K562 (cell line): Measurements from ENCODE around the gene NFIC. TPM values are rescaled to one million over a fixed set of nuclear protein-coding genes. Genes with fewer than 3 reads are reported as not detected.

ENCODE experiments used
- BHLHE40 ChIP-seq: IDR thresholded peaks from 2 replicates; pipeline ENCODE4 v1.6.1; 2011; ENCODE audit warnings: low read length, improper control_type of control experiment
- BRD4 ChIP-seq: fragments of 200-600 bp; sonication (generic); IDR thresholded peaks from 2 replicates; pipeline ENCODE4 v1.6.1; 2017; ENCODE audit warnings: inconsistent platforms
- DMBX1 ChIP-seq: fragments of 250-450 bp; sonication (Bioruptor Pico); IDR thresholded peaks from 2 replicates; pipeline ENCODE4 v1.8.0; 2022; ENCODE audit warnings: inconsistent platforms, mild to moderate bottlenecking, moderate library complexity, borderline replicate concordance
- ELF1 ChIP-seq: fragments of 200-800 bp; sonication (Bioruptor generic); IDR thresholded peaks from 2 replicates; pipeline ENCODE4 v1.6.1; 2016; ENCODE audit warnings: missing genetic modification characterization, missing compliant biosample characterization
- FOXK1 ChIP-seq: sonication (generic); formaldehyde crosslinking; IDR thresholded peaks from 2 replicates; pipeline ENCODE4 v1.8.0; 2022; ENCODE audit warnings: missing genetic modification reagents, mild to moderate bottlenecking, borderline replicate concordance
- HES1 ChIP-seq: fragments of 450-650 bp; IDR thresholded peaks from 2 replicates; pipeline ENCODE4 v1.6.1; 2016; ENCODE audit warnings: low read depth, mild to moderate bottlenecking, moderate library complexity
- HNRNPUL1 ChIP-seq: fragments of 200-400 bp; formaldehyde crosslinking; IDR thresholded peaks from 2 replicates; pipeline ENCODE4 v1.6.1; 2017; ENCODE audit warnings: low read length
- RCOR1 ChIP-seq, 2 experiments: IDR thresholded peaks; 2 replicates each; pipeline ENCODE4 v1.6.1; 2012; ENCODE audit warnings: low read depth in 2 of 2, low read length in 2 of 2, borderline replicate concordance in 1 of 2, improper control_type of control experiment in 1 of 2
- SMAD4 ChIP-seq: fragments of 250-450 bp; sonication (Bioruptor Pico); conservative IDR thresholded peaks from 2 replicates; pipeline ENCODE4 v1.8.0; 2021; ENCODE audit warnings: inconsistent platforms, mild to moderate bottlenecking, moderate library complexity
- SP2 ChIP-seq: IDR thresholded peaks from 2 replicates; pipeline ENCODE4 v1.6.1; 2011; ENCODE audit warnings: mild to moderate bottlenecking, low read depth, low read length, moderate library complexity; ENCODE audit not compliant: poor library complexity, severe bottlenecking; ENCODE audit errors: extremely low read depth
- ZBTB7A ChIP-seq: IDR thresholded peaks from 2 replicates; pipeline ENCODE4 v1.6.1; 2011; ENCODE audit warnings: low read depth, mild to moderate bottlenecking, low read length, moderate library complexity, borderline replicate concordance; ENCODE audit not compliant: control insufficient read depth
- ZNF668 ChIP-seq: fragments of 250-450 bp; sonication (Bioruptor Pico); IDR thresholded peaks from 2 replicates; pipeline ENCODE4 v1.8.0; 2022; ENCODE audit warnings: mild to moderate bottlenecking, inconsistent platforms
- polyA plus RNA-seq, 8 experiments: library from polyadenylated mRNA; depleted of rRNA in 4 of 8; stranded (reverse) in 5 of 8; unstranded in 3 of 8; fragments of >200 nt; fragmentation: Nextera tagmentation in 2 of 8; fragmentation: Illumina TruSeq in 1 of 8; extraction: Ambion mirVana in 2 of 8; extraction: Trizol in 1 of 8; gene quantifications; 2 replicates each; pipeline versions ENCODE4 v1.2.1 to v1.2.3, GENCODE V29; 2011 to 2014; ENCODE audit warnings: inconsistent platforms in 1 of 8, missing spikeins in 1 of 8
- total RNA-seq, 7 experiments: library from RNA; depleted of rRNA in 6 of 7; stranded (reverse); fragments of >200 nt in 6 of 7; fragmentation: Illumina TruSeq in 2 of 7; extraction: Trizol in 2 of 7; gene quantifications; 2 replicates each; pipeline versions ENCODE4 v1.2.1 to v1.2.3, GENCODE V29; 2011 to 2021; ENCODE audit warnings: low replicate concordance in 1 of 7
- TF ChIP-seq, protein P1 (sequence below): fragments of 250-450 bp; sonication (Bioruptor Pico); IDR thresholded peaks from 2 replicates; pipeline ENCODE4 v1.4.0; 2020; ENCODE audit warnings: borderline replicate concordance
- TF ChIP-seq, protein P2 (sequence below): fragments of 450-650 bp; IDR thresholded peaks from 2 replicates; pipeline ENCODE4 v1.6.1; 2016; ENCODE audit warnings: borderline replicate concordance
- TF ChIP-seq, protein P3 (sequence below): fragments of 200-800 bp; sonication (Bioruptor generic); IDR thresholded peaks from 2 replicates; pipeline ENCODE4 v1.6.1; 2017; ENCODE audit warnings: missing genetic modification characterization, missing compliant biosample characterization
- TF ChIP-seq, protein P4 (sequence below): fragments of 450-650 bp; conservative IDR thresholded peaks from 2 replicates; pipeline ENCODE4 v1.6.1; 2016; ENCODE audit warnings: missing genetic modification characterization, low read depth, mild to moderate bottlenecking, missing compliant biosample characterization, moderate library complexity
- TF ChIP-seq, protein P5 (sequence below): fragments of 450-650 bp; formaldehyde crosslinking; IDR thresholded peaks from 2 replicates; pipeline ENCODE4 v1.4.0; 2020; ENCODE audit warnings: mild to moderate bottlenecking, moderate library complexity

The NFIC gene
- total and polyA plus RNA-seq, 9 of the 15 experiments (the other 6 are each of a cell fraction or from before 2014, with no cell fraction given): 0.71 to 62.1 (median 6.9) TPM

- TF ChIP-seq, protein P1, sequence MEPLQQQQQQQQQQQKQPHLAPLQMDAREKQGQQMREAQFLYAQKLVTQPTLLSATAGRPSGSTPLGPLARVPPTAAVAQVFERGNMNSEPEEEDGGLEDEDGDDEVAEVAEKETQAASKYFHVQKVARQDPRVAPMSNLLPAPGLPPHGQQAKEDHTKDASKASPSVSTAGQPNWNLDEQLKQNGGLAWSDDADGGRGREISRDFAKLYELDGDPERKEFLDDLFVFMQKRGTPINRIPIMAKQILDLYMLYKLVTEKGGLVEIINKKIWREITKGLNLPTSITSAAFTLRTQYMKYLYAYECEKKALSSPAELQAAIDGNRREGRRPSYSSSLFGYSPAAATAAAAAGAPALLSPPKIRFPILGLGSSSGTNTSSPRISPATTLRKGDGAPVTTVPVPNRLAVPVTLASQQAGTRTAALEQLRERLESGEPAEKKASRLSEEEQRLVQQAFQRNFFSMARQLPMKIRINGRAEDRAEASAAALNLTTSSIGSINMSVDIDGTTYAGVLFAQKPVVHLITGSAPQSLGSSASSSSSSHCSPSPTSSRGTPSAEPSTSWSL: no peak
- TF ChIP-seq, protein P2, sequence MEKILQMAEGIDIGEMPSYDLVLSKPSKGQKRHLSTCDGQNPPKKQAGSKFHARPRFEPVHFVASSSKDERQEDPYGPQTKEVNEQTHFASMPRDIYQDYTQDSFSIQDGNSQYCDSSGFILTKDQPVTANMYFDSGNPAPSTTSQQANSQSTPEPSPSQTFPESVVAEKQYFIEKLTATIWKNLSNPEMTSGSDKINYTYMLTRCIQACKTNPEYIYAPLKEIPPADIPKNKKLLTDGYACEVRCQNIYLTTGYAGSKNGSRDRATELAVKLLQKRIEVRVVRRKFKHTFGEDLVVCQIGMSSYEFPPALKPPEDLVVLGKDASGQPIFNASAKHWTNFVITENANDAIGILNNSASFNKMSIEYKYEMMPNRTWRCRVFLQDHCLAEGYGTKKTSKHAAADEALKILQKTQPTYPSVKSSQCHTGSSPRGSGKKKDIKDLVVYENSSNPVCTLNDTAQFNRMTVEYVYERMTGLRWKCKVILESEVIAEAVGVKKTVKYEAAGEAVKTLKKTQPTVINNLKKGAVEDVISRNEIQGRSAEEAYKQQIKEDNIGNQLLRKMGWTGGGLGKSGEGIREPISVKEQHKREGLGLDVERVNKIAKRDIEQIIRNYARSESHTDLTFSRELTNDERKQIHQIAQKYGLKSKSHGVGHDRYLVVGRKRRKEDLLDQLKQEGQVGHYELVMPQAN: no peak
- TF ChIP-seq, protein P3, sequence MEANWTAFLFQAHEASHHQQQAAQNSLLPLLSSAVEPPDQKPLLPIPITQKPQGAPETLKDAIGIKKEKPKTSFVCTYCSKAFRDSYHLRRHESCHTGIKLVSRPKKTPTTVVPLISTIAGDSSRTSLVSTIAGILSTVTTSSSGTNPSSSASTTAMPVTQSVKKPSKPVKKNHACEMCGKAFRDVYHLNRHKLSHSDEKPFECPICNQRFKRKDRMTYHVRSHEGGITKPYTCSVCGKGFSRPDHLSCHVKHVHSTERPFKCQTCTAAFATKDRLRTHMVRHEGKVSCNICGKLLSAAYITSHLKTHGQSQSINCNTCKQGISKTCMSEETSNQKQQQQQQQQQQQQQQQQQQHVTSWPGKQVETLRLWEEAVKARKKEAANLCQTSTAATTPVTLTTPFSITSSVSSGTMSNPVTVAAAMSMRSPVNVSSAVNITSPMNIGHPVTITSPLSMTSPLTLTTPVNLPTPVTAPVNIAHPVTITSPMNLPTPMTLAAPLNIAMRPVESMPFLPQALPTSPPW: peak; percentile 43; the same call in 1 of the 2 replicates
- TF ChIP-seq HES1: no peak
- TF ChIP-seq BRD4: no peak
- TF ChIP-seq SMAD4 (CRISPR knock-in tag): peak; percentile 34
- no peak for TF ChIP-seq ZNF668 (CRISPR knock-in tag)
- peak in 1 of 2 experiments; percentile 67; a peak in 1 of 4 replicates for TF ChIP-seq RCOR1 (IDR thresholded peaks at IDR 0.05; ENCODE audit: borderline replicate concordance in 1 of 2, low read depth in 2 of 2, low read length in 2 of 2)
- no peak for TF ChIP-seq ELF1 (tag)
- TF ChIP-seq BHLHE40: no peak
- peak; percentile 26; the same call in 1 of the 2 replicates for TF ChIP-seq DMBX1 (CRISPR knock-in tag)
- TF ChIP-seq, protein P4, sequence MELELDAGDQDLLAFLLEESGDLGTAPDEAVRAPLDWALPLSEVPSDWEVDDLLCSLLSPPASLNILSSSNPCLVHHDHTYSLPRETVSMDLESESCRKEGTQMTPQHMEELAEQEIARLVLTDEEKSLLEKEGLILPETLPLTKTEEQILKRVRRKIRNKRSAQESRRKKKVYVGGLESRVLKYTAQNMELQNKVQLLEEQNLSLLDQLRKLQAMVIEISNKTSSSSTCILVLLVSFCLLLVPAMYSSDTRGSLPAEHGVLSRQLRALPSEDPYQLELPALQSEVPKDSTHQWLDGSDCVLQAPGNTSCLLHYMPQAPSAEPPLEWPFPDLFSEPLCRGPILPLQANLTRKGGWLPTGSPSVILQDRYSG (tag): no peak
- TF ChIP-seq SP2: peak; percentile 52
- TF ChIP-seq FOXK1 (CRISPR knock-in tag): no peak
- TF ChIP-seq HNRNPUL1: no peak
- peak; percentile 34; the same call in 1 of the 2 replicates for TF ChIP-seq ZBTB7A
- TF ChIP-seq, protein P5, sequence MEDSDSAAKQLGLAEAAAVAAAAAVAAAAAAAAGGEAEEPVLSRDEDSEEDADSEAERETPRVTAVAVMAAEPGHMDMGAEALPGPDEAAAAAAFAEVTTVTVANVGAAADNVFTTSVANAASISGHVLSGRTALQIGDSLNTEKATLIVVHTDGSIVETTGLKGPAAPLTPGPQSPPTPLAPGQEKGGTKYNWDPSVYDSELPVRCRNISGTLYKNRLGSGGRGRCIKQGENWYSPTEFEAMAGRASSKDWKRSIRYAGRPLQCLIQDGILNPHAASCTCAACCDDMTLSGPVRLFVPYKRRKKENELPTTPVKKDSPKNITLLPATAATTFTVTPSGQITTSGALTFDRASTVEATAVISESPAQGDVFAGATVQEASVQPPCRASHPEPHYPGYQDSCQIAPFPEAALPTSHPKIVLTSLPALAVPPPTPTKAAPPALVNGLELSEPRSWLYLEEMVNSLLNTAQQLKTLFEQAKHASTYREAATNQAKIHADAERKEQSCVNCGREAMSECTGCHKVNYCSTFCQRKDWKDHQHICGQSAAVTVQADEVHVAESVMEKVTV (CRISPR knock-in tag): no peak
Measured at GRCh38 chr19:3343619-3344502, 22.5 kb upstream of the NFIC start (continued).
